ENCODE measurements around the gene RGP1.
A peak's percentile ranks its signal among the peaks of the same experiment; 100 is the strongest.

The RGP1 gene

GRCh38 chr9:35714123-35714522, 35.0 kb upstream of the RGP1 start:
- H3K4me1 Mint-ChIP-seq (ENCODE audit: low read depth), result peaks cover 2% of the 10 kb centered on the region
- no peaks in the 10 kb centered on the region for H3K27me3 Mint-ChIP-seq (ENCODE audit: low read depth)
- H3K4me3 Mint-ChIP-seq, result no peak overlapping the region
- peaks cover 88% of the 10 kb centered on the region for H3K36me3 Mint-ChIP-seq (ENCODE audit: low read depth)
- H3K9me3 Mint-ChIP-seq, result no peaks in the 10 kb centered on the region
- no peak for DNase-seq (ENCODE audit: low spot score)
- H3K27ac Mint-ChIP-seq, result no peak overlapping the region

DNA sequence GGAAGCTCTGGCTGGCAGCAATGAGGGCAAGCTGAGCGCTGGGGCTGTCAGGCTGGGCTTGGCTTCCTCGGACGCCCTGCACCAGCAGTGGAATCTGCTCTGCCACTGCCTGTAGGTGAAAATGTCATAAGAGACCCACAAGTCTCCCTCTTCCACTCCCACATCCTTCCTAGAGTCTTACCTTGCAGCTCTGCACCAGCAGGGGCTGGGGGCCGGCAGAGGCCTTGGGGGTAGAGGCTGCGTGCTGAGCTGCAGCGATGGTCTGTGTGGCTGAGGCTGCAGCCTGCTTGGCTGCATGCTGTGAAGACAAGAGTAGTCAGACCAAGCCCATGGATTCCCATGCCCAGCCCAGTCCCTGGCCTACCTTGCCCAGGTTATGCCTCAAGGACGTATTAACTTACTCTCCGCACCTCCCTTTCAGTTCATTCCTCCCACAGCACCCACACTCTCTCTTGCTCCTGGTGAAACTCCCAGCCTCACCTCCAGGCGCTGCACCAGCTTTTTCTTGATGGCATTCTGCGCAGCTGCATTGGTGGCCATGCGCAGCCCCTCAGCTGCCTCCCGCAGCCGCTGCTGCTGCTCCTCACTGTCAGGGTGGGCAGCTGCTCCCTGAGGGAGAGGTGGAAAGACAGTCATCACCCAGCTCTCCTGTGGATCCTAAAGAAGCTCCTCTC, 34.4 kb upstream of the RGP1 start:
- H3K27ac Mint-ChIP-seq, result no peak overlapping the region
- peaks cover 90% of the 10 kb centered on the region for H3K36me3 Mint-ChIP-seq (ENCODE audit: low read depth)
- DNase-seq (ENCODE audit: low spot score), result no peak
- H3K4me3 Mint-ChIP-seq, result no peak overlapping the region
- peaks cover 2% of the 10 kb centered on the region for H3K4me1 Mint-ChIP-seq (ENCODE audit: low read depth)
- H3K9me3 Mint-ChIP-seq, result no peaks in the 10 kb centered on the region
- H3K27me3 Mint-ChIP-seq (ENCODE audit: low read depth), result no peaks in the 10 kb centered on the region

DNA sequence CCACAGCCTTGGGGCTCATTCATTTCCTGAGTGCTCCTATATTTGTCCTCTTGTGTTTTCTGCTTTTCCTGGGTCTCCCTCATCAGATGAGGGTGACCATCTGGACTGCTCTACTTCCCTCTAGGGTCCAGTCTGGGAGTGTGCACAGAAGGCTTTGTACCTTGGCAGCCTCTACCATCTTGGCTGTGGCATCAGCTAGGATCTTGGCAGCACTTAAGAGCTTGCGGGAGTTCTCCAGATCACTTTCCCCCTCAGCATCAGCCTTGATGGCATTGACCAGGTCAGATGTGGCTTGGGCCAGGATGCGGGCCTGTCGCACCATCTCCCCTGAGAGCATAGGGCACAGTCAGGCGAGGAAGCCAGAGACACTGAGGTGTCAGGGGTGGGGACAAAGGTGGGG, 32.9 kb upstream of the RGP1 start:
- no peaks in the 10 kb centered on the region for H3K9me3 Mint-ChIP-seq
- no peak overlapping the region for H3K4me3 Mint-ChIP-seq
- no peak for DNase-seq (ENCODE audit: low spot score)
- H3K36me3 Mint-ChIP-seq (ENCODE audit: low read depth), result peaks cover 89% of the 10 kb centered on the region
- no peaks in the 10 kb centered on the region for H3K27me3 Mint-ChIP-seq (ENCODE audit: low read depth)
- H3K4me1 Mint-ChIP-seq (ENCODE audit: low read depth), result peaks cover 2% of the 10 kb centered on the region
- H3K27ac Mint-ChIP-seq, result no peak overlapping the region

- no peak for DNase-seq (ENCODE audit: low spot score)
- Mint-ChIP-seq H3K27me3 (ENCODE audit: low read depth) (no peaks in the 10 kb centered on the region), H3K36me3 (ENCODE audit: low read depth) (peaks cover 89% of the 10 kb centered on the region), H3K4me1 (ENCODE audit: low read depth) (peaks cover 2% of the 10 kb centered on the region), H3K27ac (no peak overlapping the region), H3K4me3 (no peak overlapping the region), H3K9me3 (no peaks in the 10 kb centered on the region)
Observed at GRCh38 chr9:35717132-35717870, 31.8 kb upstream of the RGP1 start.

DNA sequence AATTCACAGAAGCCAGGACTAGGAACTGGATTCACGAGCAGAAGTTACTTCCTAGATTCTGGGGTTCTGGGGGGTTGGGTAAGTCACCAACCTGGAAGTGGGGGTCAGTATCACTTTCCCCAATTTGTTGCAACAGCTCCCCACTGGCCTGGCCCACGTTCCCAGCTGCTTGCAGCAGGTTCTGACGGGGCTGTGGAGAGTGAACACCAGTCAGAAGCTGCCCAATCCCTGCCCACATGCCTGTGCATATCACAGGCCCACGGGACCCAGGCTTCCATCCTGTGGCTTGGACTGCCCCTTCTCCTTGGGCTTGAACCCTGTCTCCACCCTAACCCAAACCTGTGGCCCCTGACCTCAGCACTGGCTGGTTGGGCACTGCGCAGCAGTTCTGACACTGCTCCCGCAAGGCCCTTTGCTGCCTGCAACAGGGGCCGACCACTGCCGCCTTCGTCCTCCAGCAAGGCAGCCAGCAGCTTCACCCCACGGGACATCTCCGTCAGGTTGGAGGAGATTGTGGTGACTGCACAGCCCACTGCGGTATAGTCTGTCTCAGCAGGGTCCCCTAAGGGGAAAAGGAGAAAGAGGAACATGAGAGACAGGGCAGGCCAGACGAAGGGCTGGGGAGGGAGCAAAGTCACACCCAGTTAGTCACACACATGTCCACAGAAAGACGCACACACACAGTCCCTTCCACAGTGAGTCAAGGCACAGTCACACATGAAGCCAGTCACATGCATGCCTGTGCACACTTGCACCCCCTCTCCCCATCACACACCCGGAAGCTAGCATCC, 30.2 kb upstream of the RGP1 start:
- Mint-ChIP-seq H3K4me3 (no peak overlapping the region), H3K4me1 (ENCODE audit: low read depth) (peaks cover 2% of the 10 kb centered on the region), H3K36me3 (ENCODE audit: low read depth) (peaks cover 86% of the 10 kb centered on the region), H3K9me3 (no peaks in the 10 kb centered on the region), H3K27ac (no peak overlapping the region), H3K27me3 (ENCODE audit: low read depth) (no peaks in the 10 kb centered on the region)
- DNase-seq (ENCODE audit: low spot score), result no peak

GRCh38 chr9:35719546-35719945, 29.5 kb upstream of the RGP1 start:
- Mint-ChIP-seq H3K27ac (no peak overlapping the region), H3K27me3 (ENCODE audit: low read depth) (no peaks in the 10 kb centered on the region), H3K4me3 (no peak overlapping the region), H3K9me3 (no peaks in the 10 kb centered on the region), H3K36me3 (ENCODE audit: low read depth) (peaks cover 85% of the 10 kb centered on the region), H3K4me1 (ENCODE audit: low read depth) (peaks cover 1% of the 10 kb centered on the region)
- DNase-seq (ENCODE audit: low spot score), result no peak

- Mint-ChIP-seq H3K4me3 (no peak overlapping the region), H3K36me3 (ENCODE audit: low read depth) (peaks cover 65% of the 10 kb centered on the region), H3K9me3 (no peaks in the 10 kb centered on the region), H3K4me1 (ENCODE audit: low read depth) (peaks cover 11% of the 10 kb centered on the region), H3K27me3 (ENCODE audit: low read depth) (no peaks in the 10 kb centered on the region), H3K27ac (no peak overlapping the region)
- no peak for DNase-seq (ENCODE audit: low spot score)
Observed at GRCh38 chr9:35723426-35723825, 25.7 kb upstream of the RGP1 start.

- peaks cover 64% of the 10 kb centered on the region for H3K36me3 Mint-ChIP-seq (ENCODE audit: low read depth)
- H3K27me3 Mint-ChIP-seq (ENCODE audit: low read depth), result no peaks in the 10 kb centered on the region
- H3K4me1 Mint-ChIP-seq (ENCODE audit: low read depth), result peaks cover 11% of the 10 kb centered on the region
- no peak overlapping the region for H3K27ac Mint-ChIP-seq
- no peak for DNase-seq (ENCODE audit: low spot score)
- H3K9me3 Mint-ChIP-seq, result no peaks in the 10 kb centered on the region
- H3K4me3 Mint-ChIP-seq, result no peak overlapping the region
Observed at GRCh38 chr9:35723908-35724307, 25.2 kb upstream of the RGP1 start.

DNA sequence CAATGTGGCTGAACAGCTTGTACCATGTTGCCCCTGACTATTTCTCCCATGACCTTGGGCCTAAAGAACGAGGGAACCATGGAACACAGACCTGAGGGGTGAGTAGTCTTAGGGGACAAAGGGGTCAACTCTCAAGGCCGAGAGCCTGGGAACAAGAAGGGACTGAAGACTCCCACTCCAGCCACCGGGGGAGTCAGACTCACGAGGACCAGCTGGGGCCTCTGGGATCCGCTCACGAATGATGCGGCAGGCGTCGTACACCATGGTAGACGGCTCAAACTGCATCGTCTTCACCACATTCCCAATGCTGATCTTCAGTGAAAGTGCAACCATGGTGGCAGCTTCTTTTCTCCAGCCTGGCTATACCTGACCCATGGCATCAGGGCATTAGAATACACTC, 23.7 kb upstream of the RGP1 start:
- no peaks in the 10 kb centered on the region for H3K27me3 Mint-ChIP-seq (ENCODE audit: low read depth)
- H3K4me1 Mint-ChIP-seq (ENCODE audit: low read depth), result peaks cover 11% of the 10 kb centered on the region
- peaks cover 53% of the 10 kb centered on the region for H3K36me3 Mint-ChIP-seq (ENCODE audit: low read depth)
- no peak for DNase-seq (ENCODE audit: low spot score)
- H3K27ac Mint-ChIP-seq, result no peak overlapping the region
- H3K4me3 Mint-ChIP-seq, result no peak overlapping the region
- H3K9me3 Mint-ChIP-seq, result no peaks in the 10 kb centered on the region

DNA sequence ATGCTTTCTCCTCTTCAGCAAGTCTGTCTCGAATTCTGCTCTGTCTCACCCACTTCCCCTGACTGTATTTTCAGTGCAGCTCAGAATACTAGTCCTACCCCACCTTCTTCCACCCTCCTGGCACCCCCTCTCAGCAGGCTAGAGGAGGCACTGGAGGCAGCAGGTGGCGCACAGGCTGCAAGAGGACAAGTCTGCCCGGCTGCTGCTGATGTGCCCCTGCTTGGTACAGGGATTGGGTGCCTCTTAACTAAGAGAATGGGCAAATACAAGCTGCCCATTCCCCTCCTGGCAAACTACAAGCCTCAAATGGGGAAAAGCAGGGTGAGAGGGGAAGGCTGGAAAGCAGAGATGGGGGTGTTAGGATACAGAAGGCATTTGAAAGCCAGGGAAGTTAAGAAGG, 22.2 kb upstream of the RGP1 start:
- peak overlapping the region; percentile 88 for H3K27ac Mint-ChIP-seq
- H3K36me3 Mint-ChIP-seq (ENCODE audit: low read depth), result peaks cover 44% of the 10 kb centered on the region
- no peaks in the 10 kb centered on the region for H3K27me3 Mint-ChIP-seq (ENCODE audit: low read depth)
- DNase-seq (ENCODE audit: low spot score), result peak; percentile 13
- H3K9me3 Mint-ChIP-seq, result no peaks in the 10 kb centered on the region
- no peak overlapping the region for H3K4me3 Mint-ChIP-seq
- peaks cover 14% of the 10 kb centered on the region for H3K4me1 Mint-ChIP-seq (ENCODE audit: low read depth)

DNA sequence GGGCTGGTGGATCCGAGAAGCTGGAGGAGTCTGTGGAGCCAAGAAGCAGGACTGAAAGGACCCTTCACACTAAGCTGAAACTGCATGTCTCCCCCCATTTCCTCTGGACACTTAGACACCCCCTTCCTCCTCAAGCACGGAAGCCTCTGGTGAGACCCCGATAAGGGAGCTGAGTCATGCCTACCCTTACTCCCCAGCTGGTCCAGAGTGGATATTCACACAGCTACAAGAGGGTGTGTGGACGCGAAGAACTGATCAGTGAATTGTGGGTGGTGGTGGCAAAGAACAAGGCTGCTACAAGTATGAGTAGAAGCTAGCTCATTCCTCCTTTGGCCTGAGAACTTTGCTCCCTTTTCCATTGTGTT, 21.4 kb upstream of the RGP1 start:
- H3K4me1 Mint-ChIP-seq (ENCODE audit: low read depth), result peaks cover 14% of the 10 kb centered on the region
- no peak overlapping the region for H3K4me3 Mint-ChIP-seq
- no peak overlapping the region for H3K27ac Mint-ChIP-seq
- no peaks in the 10 kb centered on the region for H3K9me3 Mint-ChIP-seq
- DNase-seq (ENCODE audit: low spot score), result no peak
- H3K36me3 Mint-ChIP-seq (ENCODE audit: low read depth), result peaks cover 38% of the 10 kb centered on the region
- no peaks in the 10 kb centered on the region for H3K27me3 Mint-ChIP-seq (ENCODE audit: low read depth)

GRCh38 chr9:35728041-35728971, 20.8 kb upstream of the RGP1 start:
- Mint-ChIP-seq H3K4me1 (ENCODE audit: low read depth) (peaks cover 19% of the 10 kb centered on the region), H3K27ac (no peak overlapping the region), H3K4me3 (no peak overlapping the region), H3K36me3 (ENCODE audit: low read depth) (peaks cover 34% of the 10 kb centered on the region), H3K27me3 (ENCODE audit: low read depth) (no peaks in the 10 kb centered on the region), H3K9me3 (no peaks in the 10 kb centered on the region)
- DNase-seq (ENCODE audit: low spot score), result peak; percentile 64

- Mint-ChIP-seq H3K27me3 (ENCODE audit: low read depth) (no peaks in the 10 kb centered on the region), H3K36me3 (ENCODE audit: low read depth) (peaks cover 27% of the 10 kb centered on the region)
Observed at GRCh38 chr9:35729101-35729500, 20.0 kb upstream of the RGP1 start.

More at GRCh38 chr9:35729101-35729500, 20.0 kb upstream of the RGP1 start:
- no peaks in the 10 kb centered on the region for H3K9me3 Mint-ChIP-seq
- DNase-seq (ENCODE audit: low spot score), result no peak
- H3K4me1 Mint-ChIP-seq (ENCODE audit: low read depth), result peaks cover 20% of the 10 kb centered on the region
- no peak overlapping the region for H3K4me3 Mint-ChIP-seq
- no peak overlapping the region for H3K27ac Mint-ChIP-seq
